ENCODE measurements around the gene PARVG.

Gene PARVG

GRCh38 chr22:44181912-44182587 is 1.3 kb downstream of the PARVG start:
- no peak for DNase-seq

GRCh38 chr22:44182588-44183286 is 2.0 kb downstream of the PARVG start:
- DNase-seq: no peak

DNA sequence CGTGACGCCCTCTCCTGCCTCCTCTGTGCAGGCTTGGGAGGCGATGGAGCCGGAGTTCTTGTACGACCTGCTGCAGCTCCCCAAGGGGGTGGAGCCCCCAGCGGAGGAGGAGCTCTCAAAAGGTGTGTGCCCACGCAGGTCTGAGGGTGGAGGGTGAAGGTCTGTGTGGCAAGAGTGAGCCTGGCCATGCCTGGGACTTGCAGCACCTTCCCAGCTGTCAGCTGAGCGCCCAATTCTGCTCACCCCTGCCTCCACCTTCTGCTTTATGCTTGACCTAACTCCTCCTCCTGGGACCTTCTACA is 2.5 kb downstream of the PARVG start:
- no peak for DNase-seq

DNA sequence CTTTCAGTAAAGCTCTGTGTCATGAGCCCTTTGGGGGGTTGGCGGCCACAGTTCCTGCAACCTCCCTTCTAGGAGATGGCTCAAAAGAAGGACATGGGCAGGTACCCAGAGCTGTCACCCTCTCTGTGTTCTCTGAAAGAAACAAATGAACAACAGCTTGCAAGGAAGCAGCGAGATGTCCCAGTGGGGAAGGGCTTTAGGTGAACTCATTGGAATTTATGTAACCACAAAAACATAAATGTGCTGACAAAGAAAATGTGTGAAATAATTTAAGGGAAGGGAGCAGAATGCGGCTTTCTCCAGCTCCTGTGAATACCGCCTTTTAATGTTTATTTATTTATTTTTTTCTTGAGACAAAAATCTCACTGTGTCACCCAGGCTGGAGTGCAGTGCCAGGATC is 3.3 kb downstream of the PARVG start:
- DNase-seq: no peak

- DNase-seq: no peak
Observed at GRCh38 chr22:44185237-44186120, 4.8 kb downstream of the PARVG start.

DNA sequence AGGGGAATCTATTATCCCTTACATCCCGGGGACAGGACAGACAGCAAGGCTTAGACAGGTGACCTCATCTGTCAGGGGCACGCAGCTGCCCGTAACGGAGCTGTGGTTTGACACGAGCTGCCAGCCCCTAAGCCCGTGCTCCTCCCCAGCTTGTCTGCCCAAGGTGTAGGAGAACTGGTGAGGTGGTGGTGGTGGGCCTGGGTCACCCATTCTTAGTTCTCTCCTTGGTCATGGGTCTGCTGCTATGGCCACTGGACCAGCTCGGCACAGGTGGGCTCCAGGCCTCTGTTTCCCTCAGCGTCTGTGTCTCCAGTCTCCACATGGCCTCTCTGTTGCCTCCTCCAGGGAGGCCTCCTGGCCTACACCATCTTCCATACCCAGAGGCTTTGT is 5.4 kb downstream of the PARVG start:
- no peak for DNase-seq

DNA sequence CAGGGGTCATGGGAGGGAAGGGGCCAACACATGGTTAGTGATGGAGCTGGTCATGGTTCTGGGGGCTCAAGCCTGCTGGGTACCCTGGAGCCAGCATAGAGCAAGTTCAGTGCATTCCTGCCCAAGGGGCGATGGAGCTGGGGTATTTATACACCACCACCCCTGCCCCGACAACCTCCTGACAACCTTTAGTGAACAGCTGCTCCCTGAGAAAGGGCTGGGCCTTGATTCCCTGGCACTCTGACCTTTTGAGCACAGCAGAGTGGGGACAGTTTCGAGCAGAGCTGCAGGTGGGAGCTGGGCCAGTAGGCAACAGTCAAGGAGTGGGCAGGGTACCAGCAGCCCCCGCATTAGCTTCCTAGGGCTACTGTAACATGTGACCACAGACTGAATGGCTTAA is 6.0 kb downstream of the PARVG start:
- no peak for DNase-seq

- DNase-seq: no peak
Observed at GRCh38 chr22:44187652-44188230, 7.0 kb downstream of the PARVG start.

GRCh38 chr22:44188316-44188715 is 7.6 kb downstream of the PARVG start:
- DNase-seq: no peak

DNA sequence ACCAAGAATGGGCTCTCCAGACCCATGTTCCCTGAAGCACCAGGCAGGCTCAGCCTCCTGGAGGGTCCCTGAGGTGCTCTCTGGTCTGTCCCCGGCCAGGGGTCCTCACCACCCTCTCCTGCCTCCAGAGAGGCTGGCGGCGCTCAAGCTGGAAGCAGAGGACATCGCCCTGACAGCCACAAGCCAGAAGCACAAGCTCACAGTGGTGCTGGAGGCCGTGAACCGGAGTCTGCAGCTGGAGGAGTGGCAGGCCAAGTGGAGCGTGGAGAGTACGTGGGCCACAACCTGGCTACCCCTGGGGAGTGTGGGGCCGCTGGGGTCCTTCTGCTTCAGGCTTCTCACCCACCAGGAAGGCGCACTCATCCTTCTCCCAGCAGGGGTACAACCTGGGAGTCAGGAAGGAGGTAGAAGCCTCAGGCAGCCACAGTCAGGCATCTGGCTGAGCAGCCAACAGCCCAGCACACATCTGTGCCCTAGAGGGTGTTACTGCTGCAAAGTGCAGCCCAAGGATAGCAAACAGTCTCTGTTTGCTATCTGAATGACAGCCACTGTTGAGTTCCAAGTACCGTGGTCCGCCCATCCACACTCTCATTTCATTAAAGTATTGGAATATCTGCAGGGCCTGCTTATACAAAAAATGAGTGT is 8.4 kb downstream of the PARVG start:
- DNase-seq: no peak

GRCh38 chr22:44190381-44190976 is 9.8 kb downstream of the PARVG start:
- DNase-seq: no peak

DNA sequence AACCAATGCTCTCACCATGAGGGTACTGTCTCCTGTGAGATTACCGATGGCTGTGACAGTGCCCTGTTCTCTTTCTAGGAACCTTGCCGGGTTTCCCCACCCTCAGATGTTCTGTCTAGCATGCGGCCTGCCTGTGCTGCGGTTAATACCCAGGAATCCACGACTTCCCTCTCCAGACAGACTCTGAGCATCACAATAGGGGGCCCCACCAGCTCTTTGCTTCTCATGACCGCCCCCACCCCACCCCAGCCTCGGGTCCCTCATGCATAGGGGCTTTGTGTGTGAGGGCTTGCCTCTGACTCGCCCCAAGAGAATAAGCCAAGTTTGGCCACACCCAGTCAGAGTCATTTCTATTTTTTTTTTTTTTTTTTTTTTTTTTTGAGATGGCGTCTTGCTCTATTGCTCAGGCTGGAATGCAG is 10.3 kb downstream of the PARVG start:
- DNase-seq: no peak

- peak in 1 of 2 experiments; percentile 47 for DNase-seq
Observed at GRCh38 chr22:44192098-44192815, 11.5 kb downstream of the PARVG start.

GRCh38 chr22:44192816-44193534 is 12.2 kb downstream of the PARVG start:
- peak; percentile 8 to 47 for DNase-seq

- no peak for DNase-seq
Observed at GRCh38 chr22:44193535-44193891, 12.8 kb downstream of the PARVG start.

- DNase-seq: no peak
Observed at GRCh38 chr22:44194569-44194968, 13.8 kb downstream of the PARVG start.

DNA sequence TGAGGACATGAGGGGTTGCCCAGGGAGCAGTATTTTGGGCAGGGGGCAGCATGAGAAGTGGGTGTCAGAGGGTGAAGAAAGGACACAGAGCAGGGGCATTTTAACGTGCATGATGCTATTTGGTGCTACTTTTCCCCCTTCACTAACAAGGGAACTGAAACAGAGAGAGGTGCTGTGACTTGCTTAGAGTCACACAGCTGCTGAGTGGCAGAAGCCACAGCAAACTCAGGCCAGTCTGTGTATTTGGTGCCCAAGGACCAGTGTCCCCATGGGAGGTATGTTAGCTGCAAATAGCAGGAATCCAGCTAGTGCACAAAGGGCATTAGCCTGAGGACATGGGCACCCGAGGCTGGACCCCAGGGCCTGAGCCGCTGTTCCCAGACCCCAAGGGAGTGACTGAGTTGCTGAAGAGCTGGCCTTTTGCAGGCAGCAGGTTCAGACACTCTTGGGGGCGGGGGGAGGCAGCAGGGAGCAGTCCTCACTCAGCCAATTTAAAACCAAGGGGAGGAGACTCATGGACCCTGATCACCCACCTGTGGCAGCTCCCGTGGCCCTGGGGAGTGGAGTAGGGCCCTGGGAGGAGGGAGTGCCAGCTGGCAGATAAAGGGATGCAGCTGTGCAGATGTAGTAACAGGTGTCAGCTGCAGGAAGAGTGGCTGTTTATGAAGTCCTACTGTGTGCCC is 14.6 kb downstream of the PARVG start:
- DNase-seq: peak in 1 of 2 experiments; percentile 47

DNA sequence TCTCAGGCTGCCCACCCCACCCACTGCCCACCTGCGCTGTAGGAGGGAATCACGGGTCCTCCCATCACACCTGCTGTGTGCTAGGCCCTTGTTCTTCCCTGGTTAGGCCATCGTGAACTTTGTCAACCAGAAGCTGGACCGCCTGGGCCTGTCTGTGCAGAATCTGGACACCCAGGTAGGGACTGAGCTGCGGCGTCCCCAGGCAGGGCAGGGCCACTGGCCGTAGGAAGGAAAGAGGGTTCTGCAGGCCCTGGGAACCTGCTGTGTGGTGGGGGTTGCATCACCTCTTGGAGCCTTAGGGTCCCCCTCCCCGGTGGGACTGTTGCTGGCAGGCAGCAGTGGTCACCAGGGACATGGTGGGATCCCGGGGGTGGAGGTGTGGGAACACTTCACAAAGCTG is 15.5 kb downstream of the PARVG start:
- DNase-seq: no peak

- DNase-seq: no peak
Observed at GRCh38 chr22:44196731-44197131, 16.0 kb downstream of the PARVG start.

- DNase-seq: no peak
Observed at GRCh38 chr22:44197271-44197670, 16.5 kb downstream of the PARVG start.

GRCh38 chr22:44199164-44199563 is 18.4 kb downstream of the PARVG start:
- no peak for DNase-seq

Measured in NCI-H524 (cell line).